Suppressor macrophage treated with lipopolysaccharide for 4 hours (primary cell): ENCODE results near the gene C22orf39.

ENCODE experiments used
- DNase-seq: peaks from one replicate; pipeline ENCODE4 v3.0.0-alpha.2; 2020

The C22orf39 gene, protein sequence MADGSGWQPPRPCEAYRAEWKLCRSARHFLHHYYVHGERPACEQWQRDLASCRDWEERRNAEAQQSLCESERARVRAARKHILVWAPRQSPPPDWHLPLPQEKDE

DNA sequence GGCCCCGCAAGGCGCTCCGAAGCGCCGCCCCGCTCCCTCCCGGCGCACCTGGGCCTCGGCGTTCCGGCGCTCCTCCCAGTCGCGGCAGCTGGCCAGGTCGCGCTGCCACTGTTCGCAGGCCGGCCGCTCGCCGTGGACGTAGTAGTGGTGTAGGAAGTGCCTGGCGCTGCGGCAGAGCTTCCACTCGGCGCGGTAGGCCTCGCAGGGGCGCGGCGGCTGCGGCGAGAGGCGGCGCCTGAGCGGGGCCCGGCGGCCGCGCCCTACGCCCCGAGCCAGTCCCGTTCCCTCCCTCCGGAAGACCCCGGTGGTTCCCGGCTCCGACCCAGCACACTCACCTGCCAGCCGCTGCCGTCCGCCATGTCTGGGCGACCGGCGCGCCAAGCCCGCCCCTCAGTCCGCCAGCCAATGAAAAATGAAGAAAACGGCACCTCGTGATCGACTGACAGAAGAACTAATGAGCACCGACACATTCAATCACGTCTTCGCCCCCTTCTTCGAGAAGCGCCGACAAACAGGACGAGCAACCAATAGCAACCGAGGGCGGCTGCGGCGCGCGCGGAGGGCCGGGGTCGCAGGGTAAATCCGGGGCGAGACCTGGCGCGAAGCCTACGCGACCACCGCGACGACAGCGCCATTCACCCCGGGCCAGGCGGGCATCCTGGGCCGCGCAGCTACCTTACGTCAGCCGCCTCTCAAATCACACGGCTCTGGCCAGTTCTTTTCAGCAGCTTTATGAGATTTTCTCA is at the start of gene C22orf39:
C22orf39 (minus strand) TSS at position 382 of the 746 bp plus-strand sequence; CDS start at position 359, 23 bp downstream.
- peak; percentile 92 for DNase-seq

DNA sequence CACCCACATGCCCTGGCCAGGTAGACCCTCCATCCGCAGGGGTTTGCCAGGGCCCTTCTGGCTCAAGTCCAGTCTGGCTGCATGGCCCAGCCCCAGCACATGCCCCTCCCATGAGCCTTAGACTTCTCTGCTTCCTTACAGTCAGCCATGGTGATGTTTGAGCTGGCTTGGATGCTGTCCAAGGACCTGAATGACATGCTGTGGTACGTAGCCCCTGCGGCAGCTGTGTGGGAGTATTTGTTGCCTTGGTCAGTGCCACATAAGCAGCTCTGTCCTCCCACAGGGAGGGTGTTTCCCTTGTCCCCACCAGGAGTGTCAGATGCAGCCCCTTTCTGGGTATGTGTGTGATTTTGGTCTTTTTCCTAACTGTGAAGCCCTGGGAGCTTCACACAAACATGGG is 49.7 kb upstream of the C22orf39 start:
- DNase-seq: peak; percentile 4

DNA sequence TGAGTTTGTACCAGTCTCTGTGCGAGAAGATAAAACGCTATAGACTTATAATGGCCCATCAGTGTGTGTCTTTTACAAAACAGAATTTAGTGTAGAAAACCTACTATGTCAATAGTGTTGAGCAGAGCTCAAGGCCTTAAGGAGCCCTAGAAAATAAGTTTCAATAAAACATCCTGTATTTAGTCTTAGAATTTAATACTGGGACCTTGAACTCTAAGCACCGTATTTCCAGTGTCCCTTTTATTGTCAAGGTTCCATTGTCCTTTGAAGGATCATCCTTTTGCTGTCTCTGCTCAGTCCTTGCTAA is 48.8 kb upstream of the C22orf39 start:
- DNase-seq: no peak

DNA sequence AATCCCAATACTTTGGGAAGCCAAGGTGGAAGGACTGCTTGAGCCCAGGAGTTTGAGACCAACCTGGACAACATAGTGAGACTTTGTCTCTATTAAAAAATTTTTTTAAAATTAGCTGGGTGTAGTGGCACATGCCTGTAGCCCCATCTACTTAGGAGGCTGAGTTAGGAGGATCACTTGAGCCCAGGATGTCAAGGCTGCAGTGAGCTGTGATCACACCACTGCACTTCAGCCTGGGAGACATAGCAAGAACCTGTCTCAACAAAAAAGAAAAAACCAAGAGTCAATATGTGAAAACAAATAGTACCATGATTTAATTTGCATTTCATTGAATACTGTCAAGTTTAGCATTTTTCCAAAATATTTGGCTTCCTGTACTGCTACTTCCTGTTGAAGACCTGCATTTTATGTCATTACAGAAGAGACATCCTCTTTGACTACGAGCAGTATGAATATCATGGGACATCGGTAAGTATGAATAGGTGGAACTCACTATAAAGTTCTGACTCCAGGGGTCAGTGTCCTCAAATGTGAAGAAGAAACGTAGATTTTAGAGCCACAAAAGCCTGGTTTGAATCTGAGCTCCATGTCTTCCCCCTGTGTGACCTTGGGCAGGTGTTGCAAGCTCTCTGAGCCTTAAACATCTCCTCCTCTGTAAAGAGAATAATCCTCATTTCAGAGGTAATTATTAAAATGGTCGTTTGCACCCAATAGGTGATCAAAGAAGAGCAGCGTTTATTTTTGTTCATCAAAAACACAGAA is 48.2 kb upstream of the C22orf39 start:
- DNase-seq: no peak

DNA sequence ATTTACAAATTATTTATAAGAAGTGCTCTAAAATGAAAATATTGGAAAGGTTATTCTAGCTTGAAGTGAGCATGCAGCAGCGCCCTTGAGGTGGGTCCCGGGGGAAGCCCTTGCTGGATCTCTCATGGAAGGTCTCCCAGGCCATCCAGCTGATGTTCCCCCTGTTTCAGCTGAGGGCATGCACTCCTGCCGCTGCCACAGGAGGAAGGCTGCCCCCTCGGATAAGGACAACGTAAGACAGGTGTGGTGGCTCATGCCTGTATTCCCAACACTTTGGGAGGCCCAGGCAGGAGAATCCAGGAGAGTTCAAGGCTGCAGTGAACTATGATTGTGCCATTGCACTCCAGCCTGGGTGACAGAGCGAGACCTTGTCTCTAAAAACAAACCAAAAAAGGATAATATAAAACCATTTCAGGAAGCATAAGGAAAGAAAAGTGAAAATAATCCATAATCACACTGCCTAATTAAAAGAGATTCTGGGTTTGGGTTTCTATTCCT is 47.2 kb upstream of the C22orf39 start:
- no peak for DNase-seq

DNA sequence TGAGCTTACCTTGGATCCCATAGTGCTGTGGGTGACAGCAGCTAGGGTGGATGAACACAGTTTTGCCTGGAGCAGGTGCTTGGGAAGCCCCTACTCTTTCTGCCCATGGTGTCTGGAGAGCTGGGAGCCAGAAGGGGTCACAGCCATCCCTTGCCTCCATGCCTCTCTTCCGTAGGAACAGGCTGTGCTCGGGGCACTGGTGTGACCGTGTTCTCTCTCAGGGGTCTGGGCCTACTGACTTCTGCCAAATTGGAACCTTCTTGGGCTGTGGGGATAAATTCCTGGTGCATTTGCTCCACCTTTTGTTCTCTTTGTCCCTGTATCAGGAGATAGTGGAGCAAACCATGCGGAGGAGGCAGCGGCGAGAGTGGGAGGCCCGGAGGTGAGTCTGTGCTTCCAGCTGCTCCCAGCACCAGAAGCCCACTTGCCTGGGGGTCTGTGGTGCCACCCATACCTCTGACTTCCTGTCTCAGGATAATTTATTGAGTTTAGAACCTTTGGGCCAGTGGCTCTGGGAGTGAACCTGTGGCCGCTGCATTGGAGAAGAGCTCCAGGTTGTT is 46.6 kb upstream of the C22orf39 start:
- DNase-seq: no peak

DNA sequence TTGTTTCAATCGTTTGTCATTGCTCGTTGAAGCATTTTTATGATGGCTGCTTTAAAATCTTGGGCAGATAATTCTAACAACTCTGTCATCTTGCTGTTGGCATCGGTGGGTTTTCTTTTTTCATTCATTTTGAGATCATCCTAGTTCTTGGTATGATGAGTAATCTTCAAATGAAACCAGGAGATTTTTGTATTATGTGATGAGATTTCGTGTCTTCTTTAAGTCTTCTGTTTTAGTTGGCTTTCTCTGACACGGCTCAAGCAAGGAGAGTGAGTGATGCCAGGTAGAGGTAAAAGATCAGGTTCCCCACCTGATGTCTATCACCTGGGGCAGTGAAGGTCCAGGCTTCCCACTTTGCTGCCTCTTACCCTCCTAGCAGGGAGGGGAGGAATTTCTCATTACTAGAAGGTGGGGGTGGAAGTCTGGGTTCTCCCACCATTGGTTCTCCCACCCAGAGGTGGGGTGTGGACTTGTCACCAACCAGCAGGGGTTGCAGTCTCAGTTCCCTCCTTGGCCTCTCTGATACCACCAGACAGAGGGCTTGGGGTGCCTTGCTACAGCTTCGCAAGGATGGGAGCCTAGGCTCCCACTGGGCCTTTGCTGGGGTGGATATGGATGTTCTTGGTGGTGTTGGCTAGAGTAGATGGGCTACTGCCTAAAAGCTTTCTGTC is 45.1 kb upstream of the C22orf39 start:
- no peak for DNase-seq

DNA sequence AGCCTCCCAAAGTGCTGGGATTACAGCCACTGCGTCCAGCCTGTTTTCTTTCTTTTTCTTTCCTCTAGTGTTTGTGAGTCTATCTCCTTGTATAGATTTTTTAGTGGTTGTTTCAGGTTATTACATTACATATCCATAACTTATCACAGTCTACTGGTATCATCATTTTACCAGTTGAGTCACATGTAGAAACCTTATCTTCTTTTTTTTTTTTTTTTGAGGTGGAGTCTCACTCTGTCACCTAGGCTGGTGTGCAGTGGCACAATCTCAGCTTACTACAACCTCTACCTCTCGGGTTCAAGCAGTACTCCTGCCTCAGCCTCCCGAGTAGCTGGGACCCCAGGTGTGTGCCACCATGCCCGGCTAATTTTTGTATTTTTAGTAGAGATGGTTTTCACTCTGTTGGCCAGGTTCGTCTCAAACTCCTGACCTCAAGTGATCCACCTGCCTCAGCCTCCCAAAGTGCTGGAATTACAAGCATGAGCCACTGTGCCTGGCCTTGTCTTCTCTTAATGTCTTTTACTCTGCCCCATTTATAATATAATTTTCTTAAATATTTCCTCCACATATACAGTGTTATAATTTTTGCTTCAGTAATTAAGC is 43.2 kb upstream of the C22orf39 start:
- no peak for DNase-seq

DNA sequence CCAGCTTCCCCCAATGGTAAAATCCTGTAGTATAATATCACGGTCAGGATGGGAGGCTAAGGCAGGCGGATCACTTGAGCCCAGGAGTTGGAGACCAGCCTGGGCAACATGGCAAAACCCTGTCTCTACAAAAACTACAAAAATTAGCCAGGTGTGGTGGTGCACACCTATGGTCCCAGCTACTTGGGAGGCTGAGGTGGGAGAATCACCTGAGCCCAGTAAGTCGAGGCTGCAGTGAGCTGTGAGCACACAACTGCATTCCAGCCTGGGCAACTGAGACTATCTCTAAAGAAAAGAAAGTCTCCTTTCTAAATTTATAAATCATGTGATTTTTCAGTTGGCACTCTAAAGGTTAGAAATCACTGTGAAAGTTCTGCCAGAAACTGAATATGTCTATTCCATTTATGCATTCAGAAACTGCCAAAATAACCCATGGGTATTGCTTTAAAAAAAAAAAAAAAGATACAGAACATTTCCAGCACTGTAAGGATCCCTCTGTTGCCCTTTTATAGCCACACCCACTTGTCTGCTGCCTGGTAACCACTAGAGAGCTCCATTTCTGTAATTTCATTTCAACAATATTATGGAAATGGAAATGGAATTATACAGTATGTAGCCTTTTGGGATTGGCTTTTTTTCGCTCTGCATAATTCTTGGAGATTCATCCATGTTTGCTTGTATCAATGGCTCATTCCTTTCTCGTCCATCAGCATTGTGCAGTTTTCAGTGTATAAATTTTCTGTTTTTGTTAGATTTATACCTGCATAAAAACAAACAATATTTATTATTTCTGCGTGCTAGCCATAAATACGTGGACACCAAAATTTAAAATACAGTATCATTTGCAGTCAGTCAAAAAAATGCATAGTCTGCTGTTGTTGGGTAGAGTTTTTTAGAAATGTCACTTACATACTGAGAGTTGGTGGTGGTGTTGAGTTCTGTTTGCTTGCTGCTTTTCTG is 41.7 kb upstream of the C22orf39 start:
- DNase-seq: peak; percentile 13

DNA sequence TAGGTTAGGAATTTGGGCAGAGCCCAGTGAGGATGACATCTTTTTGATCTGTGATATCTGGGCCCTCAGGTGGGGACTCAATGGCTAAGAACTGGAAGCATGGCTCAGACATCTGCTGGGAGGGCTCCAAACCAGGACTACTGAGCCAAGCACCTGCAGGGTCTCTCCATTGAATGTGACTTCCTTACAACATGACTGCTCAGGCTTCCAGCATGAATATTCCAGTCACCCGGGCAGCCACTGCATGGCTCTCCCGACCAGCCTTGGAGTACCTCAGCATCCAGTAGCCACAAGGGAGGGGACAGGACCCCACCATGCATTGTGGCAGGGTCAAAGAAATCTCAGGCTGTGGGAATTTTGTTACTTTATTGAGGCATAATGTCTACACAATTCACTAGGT is 40.8 kb upstream of the C22orf39 start:
- no peak for DNase-seq

DNA sequence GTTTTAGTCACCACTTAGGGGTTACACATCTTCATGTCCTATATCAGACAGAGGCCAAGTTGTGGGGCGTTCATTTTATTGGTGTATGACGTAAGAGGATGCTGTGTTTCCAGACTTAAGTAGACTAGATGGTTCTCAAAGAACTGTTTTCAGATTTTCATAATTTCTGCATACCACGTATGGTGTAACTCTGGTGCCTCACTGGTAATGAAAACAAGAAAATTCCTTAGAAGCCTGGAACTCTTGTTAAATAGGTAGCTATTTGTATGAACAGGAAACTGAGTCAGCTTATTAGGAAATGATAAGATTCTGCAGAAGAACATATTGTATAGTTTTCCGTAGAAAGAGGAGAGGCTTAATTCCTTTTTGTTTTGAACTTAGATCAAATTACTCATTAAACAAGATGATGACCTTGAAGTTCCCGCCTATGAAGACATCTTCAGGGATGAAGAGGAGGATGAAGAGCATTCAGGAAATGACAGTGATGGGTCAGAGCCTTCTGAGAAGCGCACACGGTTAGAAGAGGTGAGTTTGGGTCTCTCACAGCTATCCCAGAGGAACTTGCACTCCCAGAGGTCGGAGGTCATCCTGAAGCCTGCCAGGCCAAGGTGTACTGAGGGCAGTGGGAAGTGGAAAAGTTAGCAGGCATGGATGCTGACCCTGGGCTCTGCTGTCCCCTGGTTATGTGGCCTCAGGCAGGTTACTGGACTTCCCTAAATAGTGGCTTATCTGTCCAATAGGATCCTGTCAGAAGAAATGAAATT is 36.2 kb upstream of the C22orf39 start:
- DNase-seq: no peak

DNA sequence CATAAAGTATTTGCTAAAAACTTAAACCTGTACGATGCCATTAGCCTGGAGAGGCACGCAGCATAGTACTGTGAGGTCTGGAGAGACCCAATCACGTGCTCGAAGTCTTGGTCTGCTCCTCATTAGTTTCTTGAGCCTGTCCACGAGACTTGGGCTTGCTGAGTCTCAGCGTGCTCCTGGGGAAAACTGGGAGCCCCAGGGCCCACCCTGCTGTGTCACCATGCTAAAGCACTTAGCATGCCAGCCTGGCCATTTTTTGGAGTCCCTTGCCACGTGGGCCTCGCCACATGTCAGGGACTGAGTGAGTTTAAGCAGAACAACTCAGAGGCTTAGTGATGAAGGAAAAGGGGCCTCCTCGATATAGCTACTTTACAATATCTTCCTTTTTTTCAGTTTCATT is 34.8 kb upstream of the C22orf39 start:
- DNase-seq: no peak

DNA sequence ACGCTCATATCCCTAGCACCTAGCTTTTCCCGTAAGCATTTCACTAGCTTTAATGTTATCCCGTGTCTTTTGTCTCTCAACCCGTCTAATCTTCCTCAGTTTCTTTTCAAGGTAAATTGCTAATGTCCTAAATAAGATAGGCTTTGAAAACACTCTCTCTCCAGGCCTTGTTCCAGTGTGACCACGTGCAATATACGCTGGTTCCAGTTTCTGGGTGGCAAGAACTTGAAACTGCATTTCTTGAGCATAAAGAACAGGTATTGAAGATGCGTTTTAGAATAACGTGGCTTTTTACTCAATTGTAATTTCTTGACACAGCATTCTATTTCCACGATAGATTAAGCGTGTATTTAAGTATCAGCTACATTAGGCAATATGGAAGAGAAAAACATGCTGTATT is 33.3 kb upstream of the C22orf39 start:
- no peak for DNase-seq

DNA sequence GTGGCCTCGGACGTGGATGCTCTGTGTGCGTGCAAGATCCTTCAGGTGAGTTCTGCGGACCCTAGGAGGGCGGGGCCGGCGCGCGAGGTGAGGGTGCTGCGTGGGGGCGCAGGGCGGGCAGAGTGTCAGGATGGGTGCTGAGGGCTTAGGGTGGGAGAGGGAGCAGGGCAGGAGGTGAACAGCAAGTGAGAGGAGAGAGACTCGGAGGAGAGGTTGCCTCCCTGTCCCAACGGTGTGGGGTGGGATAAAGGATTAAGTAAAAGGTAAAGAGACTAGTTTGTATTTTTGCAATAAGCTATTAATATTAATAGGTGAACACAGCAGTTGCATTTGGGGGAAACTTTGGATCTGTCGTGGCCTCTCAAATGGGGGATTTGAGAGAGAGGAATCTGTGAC is 32.7 kb upstream of the C22orf39 start:
- DNase-seq: no peak

DNA sequence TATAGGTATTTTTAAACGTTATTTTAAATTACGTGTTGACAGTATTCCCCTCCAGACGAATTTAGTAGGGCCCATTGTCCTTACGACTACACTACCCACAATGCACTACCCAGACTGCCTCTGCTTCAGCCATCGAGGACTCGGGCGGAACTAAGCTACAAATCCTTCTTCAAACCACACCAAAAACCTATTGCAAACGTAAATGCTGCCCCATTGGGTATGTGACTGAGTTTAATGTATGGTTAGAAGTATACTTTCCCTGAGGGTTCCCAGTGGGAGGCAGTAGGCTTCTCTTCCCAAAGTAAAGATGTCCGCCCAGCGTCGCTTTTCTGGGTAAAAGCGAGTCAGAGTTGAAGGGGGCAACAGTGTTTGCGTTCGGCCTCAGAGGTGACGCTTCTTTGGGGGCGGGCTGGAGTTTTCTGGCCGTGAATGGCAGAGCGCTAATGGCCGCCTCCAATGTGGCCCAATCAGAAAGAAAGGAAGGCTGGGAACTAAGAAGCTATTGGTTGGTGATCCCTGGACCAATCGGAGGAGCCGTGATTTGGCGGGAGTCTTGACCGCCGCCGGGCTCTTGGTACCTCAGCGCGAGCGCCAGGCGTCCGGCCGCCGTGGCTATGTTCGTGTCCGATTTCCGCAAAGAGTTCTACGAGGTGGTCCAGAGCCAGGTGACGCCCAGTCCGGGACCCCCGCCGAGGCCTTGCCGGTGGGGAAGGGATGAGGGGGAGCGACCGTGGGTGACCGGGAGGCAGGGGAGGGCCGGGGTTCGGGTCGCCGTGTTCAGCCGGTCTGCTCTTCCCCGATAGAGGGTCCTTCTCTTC is 32.1 kb upstream of the C22orf39 start, which contains the start of gene CDC45:
CDC45 (plus strand) TSS at position 566 of the 818 bp plus-strand sequence; CDS start at position 615, 49 bp downstream.
- peak; percentile 98 for DNase-seq

DNA sequence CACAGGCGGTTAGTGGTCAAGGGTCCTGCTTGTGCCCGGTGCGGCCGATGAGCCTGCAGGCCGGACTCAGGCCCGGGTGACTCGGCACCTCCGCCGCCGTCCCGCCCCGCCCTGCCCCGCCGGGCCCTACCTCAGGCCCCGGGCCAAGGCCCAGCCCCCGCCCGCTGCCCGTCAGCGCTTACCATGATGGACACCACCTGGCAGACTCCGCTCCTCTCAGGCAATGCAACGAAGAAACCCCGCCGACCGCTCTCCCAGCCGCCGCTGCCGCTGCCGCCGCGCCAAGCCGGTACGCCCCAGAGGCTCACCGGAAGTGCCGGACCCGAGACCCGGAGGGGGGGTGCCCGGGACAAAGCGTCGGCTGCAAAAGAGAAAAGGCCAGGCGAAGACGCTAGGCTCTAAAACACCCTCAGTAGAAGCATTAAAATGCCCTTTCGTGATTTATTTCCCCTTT is 31.4 kb upstream of the C22orf39 start, which contains the start of gene UFD1:
UFD1 (minus strand) TSS at position 293 of the 454 bp plus-strand sequence; CDS start at position 185, 108 bp downstream.
- DNase-seq: peak; percentile 80

DNA sequence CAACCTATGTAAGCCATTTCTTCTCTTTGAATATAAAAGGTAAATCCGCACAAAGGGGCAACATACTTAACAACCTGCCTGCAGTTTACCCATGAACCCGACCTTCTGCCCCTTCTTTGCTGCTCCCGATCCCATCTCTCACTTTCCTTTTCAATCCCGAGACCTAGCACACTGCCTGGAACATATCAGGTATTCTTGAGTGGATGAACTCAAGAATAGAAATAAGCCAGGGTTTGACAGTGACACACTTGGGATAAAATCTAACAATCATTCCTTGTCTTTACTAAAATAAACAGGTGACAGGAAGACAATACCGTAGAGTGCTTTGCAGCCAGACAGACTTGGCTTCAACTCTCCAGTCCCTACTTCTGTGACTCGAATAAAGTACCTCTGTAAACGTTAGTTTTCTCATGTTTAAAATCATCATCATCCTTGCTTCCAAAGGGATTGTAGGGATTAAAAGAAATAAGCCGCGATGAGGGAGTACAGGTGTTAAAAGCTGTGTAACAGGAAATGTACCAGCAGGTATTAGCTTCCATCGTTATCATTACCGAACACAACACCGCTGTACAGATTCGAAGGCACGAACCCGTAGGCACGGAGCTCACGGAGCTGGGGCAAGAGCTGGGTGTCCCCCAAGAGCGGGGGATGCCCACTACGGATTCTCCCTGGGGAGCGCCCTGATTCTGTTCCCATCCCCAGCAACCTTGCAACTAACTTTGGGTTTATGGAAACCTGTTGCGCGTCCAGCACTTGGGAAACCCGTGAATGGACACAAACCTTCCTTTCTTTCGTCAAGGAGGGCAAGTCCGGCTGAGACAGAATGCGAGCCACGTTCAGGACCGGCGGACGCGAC is 30.8 kb upstream of the C22orf39 start:
- DNase-seq: peak; percentile 9

DNA sequence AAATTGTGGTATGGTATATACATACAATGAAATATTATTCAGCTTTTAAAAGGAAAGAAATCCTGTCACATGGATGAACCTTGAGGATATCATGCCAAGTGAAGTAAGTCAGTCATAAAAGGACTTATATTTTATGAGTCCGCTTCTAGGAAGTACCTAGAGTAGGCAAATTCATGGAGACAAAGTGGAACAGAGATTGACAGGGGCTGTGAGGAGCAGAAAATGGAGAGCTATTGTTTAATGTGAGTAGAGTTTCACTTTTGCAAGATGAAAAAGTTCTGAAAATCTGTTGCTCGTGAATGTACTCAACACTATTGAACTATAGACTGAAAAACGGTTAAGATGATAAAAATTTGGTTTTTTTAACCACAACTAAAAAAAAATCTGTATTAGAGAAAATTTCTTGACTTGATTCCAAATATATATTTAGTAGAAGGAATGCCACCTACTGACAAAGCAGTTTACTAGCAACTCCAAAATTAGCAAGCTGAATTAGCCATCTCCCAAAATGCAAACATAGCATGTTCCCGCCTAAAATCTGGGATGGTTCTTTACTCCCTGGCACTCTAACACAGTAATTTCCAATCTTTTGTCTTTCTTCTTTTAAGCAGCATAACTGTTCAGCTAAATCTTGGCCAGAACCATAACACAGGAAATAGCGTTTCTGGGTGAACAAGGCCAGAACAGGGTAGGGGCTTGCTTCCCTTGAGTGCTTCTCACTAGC is 30.0 kb upstream of the C22orf39 start:
- DNase-seq: no peak
